GM19395 (cell line): ENCODE measurements around the gene TMEM217.
"Not testable (repeated sequence)": the region's sequence is repeated elsewhere in the genome, so short reads cannot be mapped to it uniquely, and the experiment has no call there.

Source experiments
- ATAC-seq: cut with Tn5 transposase; IDR thresholded peaks from one replicate; pipeline ENCODE4 v1.9.1; 2021; ENCODE audit warnings: mild to moderate bottlenecking, moderate library complexity; ENCODE audit not compliant: unreplicated experiment

Gene TMEM217

GRCh38 chr6:37257634-37258404 is at the start of gene TMEM217, which contains the start of gene TBC1D22B:
Gene TMEM217 (minus strand): TSS chr6:37258144. CDS start chr6:37219030, 39,114 bp downstream.
Gene TBC1D22B (plus strand): TSS chr6:37257772. CDS start chr6:37257918, 146 bp downstream.
- ATAC-seq = peak; percentile 96

GRCh38 chr6:37307484-37307883 is 49.5 kb upstream of the TMEM217 start:
- not testable (repeated sequence) for ATAC-seq

- no peak for ATAC-seq
Measured at GRCh38 chr6:37306624-37307222, 48.8 kb upstream of the TMEM217 start.

- no peak for ATAC-seq
Measured at GRCh38 chr6:37305841-37306425, 48.0 kb upstream of the TMEM217 start.

- ATAC-seq = no peak
Measured at GRCh38 chr6:37304766-37305165, 46.8 kb upstream of the TMEM217 start.

- ATAC-seq = no peak
Measured at GRCh38 chr6:37303891-37304503, 46.1 kb upstream of the TMEM217 start.

- no peak for ATAC-seq
Measured at GRCh38 chr6:37303091-37303660, 45.2 kb upstream of the TMEM217 start.

- ATAC-seq = no peak
Measured at GRCh38 chr6:37302086-37302686, 44.2 kb upstream of the TMEM217 start.

GRCh38 chr6:37299990-37300389 is 42.0 kb upstream of the TMEM217 start:
- ATAC-seq = no peak

GRCh38 chr6:37298958-37299357 is 41.0 kb upstream of the TMEM217 start:
- ATAC-seq = peak; percentile 62

GRCh38 chr6:37297637-37298036 is 39.7 kb upstream of the TMEM217 start:
- ATAC-seq = not testable (repeated sequence)

- ATAC-seq = no peak
Measured at GRCh38 chr6:37293426-37293825, 35.5 kb upstream of the TMEM217 start.

- ATAC-seq = no peak
Measured at GRCh38 chr6:37289931-37290330, 32.0 kb upstream of the TMEM217 start.

GRCh38 chr6:37288247-37288646 is 30.3 kb upstream of the TMEM217 start:
- ATAC-seq = no peak

- ATAC-seq = no peak
Measured at GRCh38 chr6:37287519-37288157, 29.7 kb upstream of the TMEM217 start.

- ATAC-seq = no peak
Measured at GRCh38 chr6:37285861-37286311, 27.9 kb upstream of the TMEM217 start.

GRCh38 chr6:37284781-37285180 is 26.8 kb upstream of the TMEM217 start:
- ATAC-seq = no peak

GRCh38 chr6:37283671-37284151 is 25.8 kb upstream of the TMEM217 start:
- no peak for ATAC-seq

GRCh38 chr6:37283268-37283667 is 25.3 kb upstream of the TMEM217 start:
- no peak for ATAC-seq

- no peak for ATAC-seq
Measured at GRCh38 chr6:37282371-37282770, 24.4 kb upstream of the TMEM217 start.
